HepG2 (cell line): ENCODE results near the gene FANCL. TPM values are rescaled to one million over a fixed set of nuclear protein-coding genes. Genes with fewer than 3 reads are reported as not detected.

Experiments used
- BRCA1 ChIP-seq: sonication (generic); formaldehyde crosslinking; IDR thresholded peaks from 2 replicates; pipeline ENCODE4 v1.4.0; 2020; ENCODE audit warnings: missing genetic modification reagents
- CCAR2 ChIP-seq: fragments of 200-400 bp; formaldehyde crosslinking; optimal IDR thresholded peaks from 2 replicates; pipeline ENCODE3; 2018; ENCODE audit warnings: low read depth, mild to moderate bottlenecking, low read length, moderate library complexity
- EED ChIP-seq: sonication (generic); formaldehyde crosslinking; IDR thresholded peaks from 2 replicates; pipeline ENCODE4 v1.5.0; 2020; ENCODE audit warnings: mild to moderate bottlenecking, missing genetic modification reagents
- HES4 ChIP-seq: sonication (generic); formaldehyde crosslinking; IDR thresholded peaks from 2 replicates; pipeline ENCODE4 v1.9.0; 2021; ENCODE audit warnings: mild to moderate bottlenecking, missing genetic modification reagents, borderline replicate concordance
- LBX2 ChIP-seq: sonication (generic); formaldehyde crosslinking; IDR thresholded peaks from 2 replicates; pipeline ENCODE4 v1.5.0; 2020; ENCODE audit warnings: missing genetic modification reagents, mild to moderate bottlenecking, borderline replicate concordance
- MED8 ChIP-seq: sonication (generic); formaldehyde crosslinking; IDR thresholded peaks from 2 replicates; pipeline ENCODE4 v1.8.1; 2023; ENCODE audit warnings: mild to moderate bottlenecking, missing genetic modification reagents; ENCODE audit not compliant: insufficient replicate concordance
- MTERF4 ChIP-seq: sonication (generic); formaldehyde crosslinking; IDR thresholded peaks from 2 replicates; pipeline ENCODE4 v1.8.0; 2023; ENCODE audit warnings: mild to moderate bottlenecking, missing genetic modification reagents
- SATB2 ChIP-seq: sonication (generic); formaldehyde crosslinking; IDR thresholded peaks from 2 replicates; pipeline ENCODE4 v1.5.0; 2020; ENCODE audit warnings: missing genetic modification reagents
- SOX13 ChIP-seq, 3 experiments: fragments of 450-650 bp in 1 of 3; sonication (generic) in 1 of 3; formaldehyde crosslinking in 1 of 3; IDR thresholded peaks in 2 of 3; conservative IDR thresholded peaks in 1 of 3; 2 replicates each; pipeline versions ENCODE4 v1.5.0 to v1.6.1; 2016 to 2020; ENCODE audit warnings: antibody characterized with exemption in 1 of 3, mild to moderate bottlenecking in 1 of 3, missing compliant biosample characterization in 1 of 3, missing genetic modification reagents in 1 of 3, moderate library complexity in 1 of 3
- ZFP1 ChIP-seq: IDR thresholded peaks from 2 replicates; pipeline ENCODE4 v1.6.1; 2016
- ZFYVE20 ChIP-seq: sonication (generic); formaldehyde crosslinking; IDR thresholded peaks from 2 replicates; pipeline ENCODE4 v1.8.0; 2023; ENCODE audit warnings: low read depth, mild to moderate bottlenecking, moderate library complexity, missing genetic modification reagents, borderline replicate concordance
- ZNF121 ChIP-seq: sonication (generic); formaldehyde crosslinking; IDR thresholded peaks from 2 replicates; pipeline ENCODE4 v1.5.0; 2020; ENCODE audit warnings: mild to moderate bottlenecking, missing genetic modification reagents
- ZNF230 ChIP-seq: sonication (generic); formaldehyde crosslinking; IDR thresholded peaks from 2 replicates; pipeline ENCODE4 v1.4.0; 2020; ENCODE audit warnings: mild to moderate bottlenecking, missing genetic modification reagents
- ZNF232 ChIP-seq: sonication (generic); formaldehyde crosslinking; IDR thresholded peaks from 2 replicates; pipeline ENCODE4 v1.4.0; 2020; ENCODE audit warnings: missing genetic modification reagents, borderline replicate concordance
- ZNF317 ChIP-seq: sonication (generic); formaldehyde crosslinking; IDR thresholded peaks from 2 replicates; pipeline ENCODE4 v1.5.0; 2020; ENCODE audit warnings: mild to moderate bottlenecking, missing genetic modification reagents
- ZNF326 ChIP-seq: sonication (generic); formaldehyde crosslinking; IDR thresholded peaks from 2 replicates; pipeline ENCODE4 v1.4.0; 2020; ENCODE audit warnings: missing genetic modification reagents, borderline replicate concordance
- ZNF562 ChIP-seq: sonication (generic); formaldehyde crosslinking; IDR thresholded peaks from 2 replicates; pipeline ENCODE4 v1.8.0; 2022; ENCODE audit warnings: missing genetic modification reagents, borderline replicate concordance
- ZNF564 ChIP-seq: sonication (generic); formaldehyde crosslinking; IDR thresholded peaks from 2 replicates; pipeline ENCODE4 v1.8.1; 2023; ENCODE audit warnings: mild to moderate bottlenecking, missing genetic modification reagents
- ZNF720 ChIP-seq: sonication (generic); formaldehyde crosslinking; IDR thresholded peaks from 2 replicates; pipeline ENCODE4 v1.4.0; 2020; ENCODE audit warnings: missing genetic modification reagents
- polyA plus RNA-seq, 8 experiments: library from polyadenylated mRNA; depleted of rRNA in 3 of 8; stranded (reverse) in 7 of 8; unstranded in 1 of 8; fragments of >200 nt; fragmentation: Illumina TruSeq in 4 of 8; extraction: Trizol in 4 of 8; gene quantifications; 2 replicates each; pipeline versions ENCODE4 v1.2.1 to v1.2.3, GENCODE V29; 2011 to 2016; ENCODE audit warnings: low read depth in 4 of 8, missing spikeins in 1 of 8, mixed read lengths in 1 of 8; ENCODE audit not compliant: insufficient read depth in 1 of 8
- total RNA-seq, 5 experiments: library from RNA; depleted of rRNA; stranded (reverse); fragments of >200 nt; fragmentation: Illumina TruSeq; extraction: Trizol; gene quantifications; 2 replicates each; pipeline ENCODE4 v1.2.3, GENCODE V29; 2016; ENCODE audit warnings: low read depth in 1 of 5
- TF ChIP-seq, protein P1 (sequence below): fragments of 450-650 bp; IDR thresholded peaks from 2 replicates; pipeline ENCODE4 v1.6.1; 2017; ENCODE audit warnings: mild to moderate bottlenecking
- TF ChIP-seq, protein P2 (sequence below): sonication (generic); formaldehyde crosslinking; IDR thresholded peaks from 2 replicates; pipeline ENCODE4 v1.5.0; 2020; ENCODE audit warnings: mild to moderate bottlenecking, missing genetic modification reagents

The FANCL gene
- total and polyA plus RNA-seq, 2 of the 13 experiments (the other 11 are each of a cell fraction or from before 2014, with no cell fraction given) = 40.7 to 66.8 TPM

- TF ChIP-seq LBX2 (CRISPR knock-in tag) (peak; percentile 44; the same call in 1 of the 2 replicates), MTERF4 (CRISPR knock-in tag) (peak; percentile 99), ZNF562 (CRISPR knock-in tag) (peak; percentile 93), SOX13 (IDR thresholded peaks at IDR 0.05) (no peak), SOX13 (CRISPR knock-in tag; conservative IDR thresholded peaks at IDR 0.05 in 1 of 2, IDR thresholded peaks at IDR 0.05 in 1 of 2) (peak in 1 of 2 experiments; percentile 45; a peak in 1 of 4 replicates), MED8 (CRISPR knock-in tag) (peak; percentile 71), ZFP1 (CRISPR knock-in tag) (peak; percentile 86; the same call in 1 of the 2 replicates), ZNF720 (CRISPR knock-in tag) (no peak), HES4 (CRISPR knock-in tag) (peak; percentile 85), ZNF326 (no peak), ZNF230 (CRISPR knock-in tag) (peak; percentile 98), ZNF121 (CRISPR knock-in tag) (0 out of 2 replicates have a peak, but pooled peaks have one; percentile 27), ZNF564 (CRISPR knock-in tag) (peak; percentile 88; the same call in 1 of the 2 replicates), SATB2 (CRISPR knock-in tag) (peak; percentile 49; the same call in 1 of the 2 replicates), ZFYVE20 (CRISPR knock-in tag) (peak; percentile 93; the same call in 1 of the 2 replicates), BRCA1 (CRISPR knock-in tag) (peak; percentile 90), ZNF232 (CRISPR knock-in tag) (peak; percentile 97), ZNF317 (CRISPR knock-in tag) (peak; percentile 85), CCAR2 (no peak), EED (CRISPR knock-in tag) (0 out of 2 replicates have a peak, but pooled peaks have one; percentile 77)
- TF ChIP-seq, protein P1, sequence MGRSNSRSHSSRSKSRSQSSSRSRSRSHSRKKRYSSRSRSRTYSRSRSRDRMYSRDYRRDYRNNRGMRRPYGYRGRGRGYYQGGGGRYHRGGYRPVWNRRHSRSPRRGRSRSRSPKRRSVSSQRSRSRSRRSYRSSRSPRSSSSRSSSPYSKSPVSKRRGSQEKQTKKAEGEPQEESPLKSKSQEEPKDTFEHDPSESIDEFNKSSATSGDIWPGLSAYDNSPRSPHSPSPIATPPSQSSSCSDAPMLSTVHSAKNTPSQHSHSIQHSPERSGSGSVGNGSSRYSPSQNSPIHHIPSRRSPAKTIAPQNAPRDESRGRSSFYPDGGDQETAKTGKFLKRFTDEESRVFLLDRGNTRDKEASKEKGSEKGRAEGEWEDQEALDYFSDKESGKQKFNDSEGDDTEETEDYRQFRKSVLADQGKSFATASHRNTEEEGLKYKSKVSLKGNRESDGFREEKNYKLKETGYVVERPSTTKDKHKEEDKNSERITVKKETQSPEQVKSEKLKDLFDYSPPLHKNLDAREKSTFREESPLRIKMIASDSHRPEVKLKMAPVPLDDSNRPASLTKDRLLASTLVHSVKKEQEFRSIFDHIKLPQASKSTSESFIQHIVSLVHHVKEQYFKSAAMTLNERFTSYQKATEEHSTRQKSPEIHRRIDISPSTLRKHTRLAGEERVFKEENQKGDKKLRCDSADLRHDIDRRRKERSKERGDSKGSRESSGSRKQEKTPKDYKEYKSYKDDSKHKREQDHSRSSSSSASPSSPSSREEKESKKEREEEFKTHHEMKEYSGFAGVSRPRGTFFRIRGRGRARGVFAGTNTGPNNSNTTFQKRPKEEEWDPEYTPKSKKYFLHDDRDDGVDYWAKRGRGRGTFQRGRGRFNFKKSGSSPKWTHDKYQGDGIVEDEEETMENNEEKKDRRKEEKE = no peak
- TF ChIP-seq, protein P2, sequence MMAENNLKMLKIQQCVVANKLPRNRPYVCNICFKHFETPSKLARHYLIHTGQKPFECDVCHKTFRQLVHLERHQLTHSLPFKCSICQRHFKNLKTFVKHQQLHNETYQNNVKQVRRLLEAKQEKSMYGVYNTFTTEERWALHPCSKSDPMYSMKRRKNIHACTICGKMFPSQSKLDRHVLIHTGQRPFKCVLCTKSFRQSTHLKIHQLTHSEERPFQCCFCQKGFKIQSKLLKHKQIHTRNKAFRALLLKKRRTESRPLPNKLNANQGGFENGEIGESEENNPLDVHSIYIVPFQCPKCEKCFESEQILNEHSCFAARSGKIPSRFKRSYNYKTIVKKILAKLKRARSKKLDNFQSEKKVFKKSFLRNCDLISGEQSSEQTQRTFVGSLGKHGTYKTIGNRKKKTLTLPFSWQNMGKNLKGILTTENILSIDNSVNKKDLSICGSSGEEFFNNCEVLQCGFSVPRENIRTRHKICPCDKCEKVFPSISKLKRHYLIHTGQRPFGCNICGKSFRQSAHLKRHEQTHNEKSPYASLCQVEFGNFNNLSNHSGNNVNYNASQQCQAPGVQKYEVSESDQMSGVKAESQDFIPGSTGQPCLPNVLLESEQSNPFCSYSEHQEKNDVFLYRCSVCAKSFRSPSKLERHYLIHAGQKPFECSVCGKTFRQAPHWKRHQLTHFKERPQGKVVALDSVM = peak; percentile 37
These were observed at the start of gene FANCL (continued) for GRCh38 chr2:58240670-58241545.
